Loucy (cell line): ENCODE results near the gene ACSF3.

ENCODE experiments used
- H2AFZ ChIP-seq: fragments of 200-600 bp; sonication (generic); 2 replicates; pipeline ENCODE4 v1.6.0; 2016; ENCODE audit warnings: antibody characterized with exemption, mild to moderate bottlenecking, low read length, moderate library complexity
- H3F3A ChIP-seq: fragments of 200-600 bp; 2 replicates; pipeline ENCODE4 v1.6.0; 2016; ENCODE audit warnings: antibody characterized with exemption, low read depth, mild to moderate bottlenecking
- H3K27me3 ChIP-seq: fragments of 200-600 bp; sonication (generic); 2 replicates; pipeline ENCODE4 v1.6.1; 2014; ENCODE audit warnings: low read length, mild to moderate bottlenecking; ENCODE audit not compliant: insufficient read depth, poor library complexity, severe bottlenecking
- H3K36me3 ChIP-seq: fragments of 200-600 bp; sonication (generic); 2 replicates; pipeline ENCODE4 v1.6.1; 2016; ENCODE audit warnings: low read length; ENCODE audit not compliant: insufficient read depth
- H3K4me1 ChIP-seq: fragments of 200-600 bp; sonication (generic); 2 replicates; pipeline ENCODE4 v1.5.1; 2014; ENCODE audit warnings: low read length, mild to moderate bottlenecking; ENCODE audit not compliant: insufficient read depth, poor library complexity, severe bottlenecking
- H3K4me2 ChIP-seq: fragments of 200-600 bp; sonication (generic); 2 replicates; pipeline ENCODE4 v1.6.0; 2014; ENCODE audit warnings: antibody characterized with exemption, low read length, low read depth, mild to moderate bottlenecking; ENCODE audit not compliant: poor library complexity, severe bottlenecking
- H3K4me3 ChIP-seq: fragments of 200-600 bp; sonication (generic); 2 replicates; pipeline ENCODE4 v1.5.1; 2014; ENCODE audit warnings: low read length, mild to moderate bottlenecking, mixed read lengths; ENCODE audit not compliant: poor library complexity, severe bottlenecking
- H3K79me2 ChIP-seq: fragments of 200-600 bp; sonication (generic); 2 replicates; pipeline ENCODE4 v1.6.1; 2014; ENCODE audit warnings: low read length; ENCODE audit not compliant: insufficient read depth
- H3K9ac ChIP-seq: fragments of 200-600 bp; sonication (generic); 2 replicates; pipeline ENCODE4 v1.6.0; 2014; ENCODE audit warnings: mild to moderate bottlenecking, low read depth, low read length, moderate library complexity; ENCODE audit not compliant: poor library complexity, severe bottlenecking
- H3K9me2 ChIP-seq: fragments of 200-600 bp; sonication (generic); replicated peaks from 2 replicates; pipeline ENCODE4 v1.6.1; 2016; ENCODE audit warnings: low read depth, low read length, mixed read lengths
- H3K9me3 ChIP-seq: fragments of 200-600 bp; sonication (generic); 2 replicates; pipeline ENCODE4 v1.6.1; 2014; ENCODE audit warnings: mild to moderate bottlenecking, antibody characterized with exemption, low read length, low read depth; ENCODE audit not compliant: insufficient read depth
- H4K20me1 ChIP-seq: fragments of 200-600 bp; sonication (generic); 2 replicates; pipeline ENCODE4 v1.6.0; 2014; ENCODE audit warnings: antibody characterized with exemption, low read length, mild to moderate bottlenecking; ENCODE audit not compliant: insufficient read depth, poor library complexity, severe bottlenecking
- CTCF ChIP-seq: fragments of 200-600 bp; sonication (generic); conservative IDR thresholded peaks from 2 replicates; pipeline ENCODE4 v1.5.1; 2014; ENCODE audit warnings: mild to moderate bottlenecking, antibody characterized with exemption, low read length
- EZH2phosphoT487 ChIP-seq: fragments of 200-600 bp; IDR thresholded peaks from 2 replicates; pipeline ENCODE4 v1.6.1; 2018; ENCODE audit warnings: antibody characterized with exemption, mild to moderate bottlenecking, moderate library complexity, borderline replicate concordance

Gene ACSF3

GRCh38 chr16:89114159-89114981 is 20.7 kb downstream of the ACSF3 start:
- Histone ChIP-seq H3K4me2 (peak overlapping the region; percentile 99), H3K36me3 (no peaks in the 10 kb centered on the region)

GRCh38 chr16:89115216-89115861 is 21.7 kb downstream of the ACSF3 start:
- Histone ChIP-seq H3K4me3 (peak overlapping the region; percentile 78), H4K20me1 (no peaks in the 10 kb centered on the region), H3K9me3 (no peaks in the 10 kb centered on the region), H3K9me2 (no peaks in the 10 kb centered on the region), H3K4me1 (peaks cover 25% of the 10 kb centered on the region), H3K27me3 (no peaks in the 10 kb centered on the region), H3K79me2 (peaks cover 4% of the 10 kb centered on the region; the same call in 1 of the 2 replicates), H2AFZ (no peak overlapping the region), H3F3A (no peaks in the 10 kb centered on the region), H3K9ac (peak overlapping the region; percentile 91), H3K36me3 (no peaks in the 10 kb centered on the region), H3K4me2 (peak overlapping the region; percentile 99)
- TF ChIP-seq CTCF (no peak), EZH2phosphoT487 (no peak)

More at GRCh38 chr16:89114159-89114981, 20.7 kb downstream of the ACSF3 start:
- H3K4me3 ChIP-seq: peak overlapping the region; percentile 78
- no peaks in the 10 kb centered on the region for H4K20me1 ChIP-seq
- peaks cover 4% of the 10 kb centered on the region; the same call in 1 of the 2 replicates for H3K79me2 ChIP-seq
- no peaks in the 10 kb centered on the region for H3F3A ChIP-seq
- H2AFZ ChIP-seq: no peak overlapping the region
- H3K9ac ChIP-seq: peak overlapping the region; percentile 91
- TF ChIP-seq EZH2phosphoT487: no peak
- TF ChIP-seq CTCF: no peak
- peaks cover 25% of the 10 kb centered on the region for H3K4me1 ChIP-seq
- H3K27me3 ChIP-seq: no peaks in the 10 kb centered on the region
- no peaks in the 10 kb centered on the region for H3K9me3 ChIP-seq
- H3K9me2 ChIP-seq: no peaks in the 10 kb centered on the region

- H3K36me3 ChIP-seq: no peaks in the 10 kb centered on the region; the same call in 1 of the 2 replicates
- TF ChIP-seq EZH2phosphoT487 (no peak), CTCF (no peak)
- no peaks in the 10 kb centered on the region for H3F3A ChIP-seq
- peak overlapping the region; percentile 78 for H3K4me3 ChIP-seq
- H3K4me1 ChIP-seq: peaks cover 25% of the 10 kb centered on the region
- H3K27me3 ChIP-seq: no peaks in the 10 kb centered on the region
- no peak overlapping the region for H2AFZ ChIP-seq
- peak overlapping the region; percentile 91 for H3K9ac ChIP-seq
- H4K20me1 ChIP-seq: no peaks in the 10 kb centered on the region
- no peaks in the 10 kb centered on the region for H3K9me2 ChIP-seq
- H3K4me2 ChIP-seq: peak overlapping the region; percentile 99
- no peaks in the 10 kb centered on the region for H3K9me3 ChIP-seq
- H3K79me2 ChIP-seq: peaks cover 4% of the 10 kb centered on the region; the same call in 1 of the 2 replicates
Measured at GRCh38 chr16:89116341-89117226, 22.9 kb downstream of the ACSF3 start.
